ENCODE results near the gene GRAP. TPM values are rescaled to one million over a fixed set of nuclear protein-coding genes. Genes with fewer than 3 reads are reported as not detected.
"Not testable (repeated sequence)": the region's sequence is repeated elsewhere in the genome, so short reads cannot be mapped to it uniquely, and the experiment has no call there.

Gene GRAP
- total RNA-seq, 2 experiments from 2014 or later = 8.1 to 9.1 TPM

- H3K36me3 Mint-ChIP-seq (ENCODE audit: low read depth); intact Hi-C loops (cut with micrococcal nuclease); H3K4me3 Mint-ChIP-seq; H3K9me3 Mint-ChIP-seq; H3K27me3 Mint-ChIP-seq (ENCODE audit: low read depth); DNase-seq; H3K27ac Mint-ChIP-seq: not testable (repeated sequence)
- CTCF ChIA-PET = interaction anchor here (6.7 kb wide), 1 partner anchor 61 kb away, joined by 32 read pairs; no protein-coding TSS in a partner anchor
- peaks cover 23% of the 10 kb centered on the region for H3K4me1 Mint-ChIP-seq (ENCODE audit: low read depth)
Measured at GRCh38 chr17:19021011-19021621, 25.6 kb downstream of the GRAP start.

- intact Hi-C loops (cut with micrococcal nuclease) = no loop called here
- Mint-ChIP-seq H3K36me3 (ENCODE audit: low read depth) (peaks cover 10% of the 10 kb centered on the region), H3K4me3 (no peak overlapping the region), H3K9me3 (no peaks in the 10 kb centered on the region), H3K27me3 (ENCODE audit: low read depth) (no peaks in the 10 kb centered on the region), H3K27ac (peak overlapping the region; percentile 39), H3K4me1 (ENCODE audit: low read depth) (peaks cover 23% of the 10 kb centered on the region)
- no peak for DNase-seq
- CTCF ChIA-PET = interaction anchor here (6.7 kb wide), 1 partner anchor 60 kb away, joined by 32 read pairs; no protein-coding TSS in a partner anchor
Measured at GRCh38 chr17:19020016-19020415, 26.7 kb downstream of the GRAP start.

- Mint-ChIP-seq H3K4me1 (ENCODE audit: low read depth) (peaks cover 16% of the 10 kb centered on the region), H3K4me3 (no peak overlapping the region), H3K27ac (no peak overlapping the region), H3K27me3 (ENCODE audit: low read depth) (no peaks in the 10 kb centered on the region), H3K9me3 (no peaks in the 10 kb centered on the region), H3K36me3 (ENCODE audit: low read depth) (peaks cover 5% of the 10 kb centered on the region)
- DNase-seq = no peak
- intact Hi-C loops (cut with micrococcal nuclease) = no loop called here
- CTCF ChIA-PET = interaction anchor here (6.7 kb wide), 1 partner anchor 60 kb away, joined by 32 read pairs; no protein-coding TSS in a partner anchor
Measured at GRCh38 chr17:19019041-19019941, 27.5 kb downstream of the GRAP start.

- H3K9me3 Mint-ChIP-seq = no peaks in the 10 kb centered on the region
- no peak for DNase-seq
- no peak overlapping the region for H3K4me3 Mint-ChIP-seq
- H3K27me3 Mint-ChIP-seq (ENCODE audit: low read depth) = no peaks in the 10 kb centered on the region
- intact Hi-C loops (cut with micrococcal nuclease) = no loop called here
- H3K4me1 Mint-ChIP-seq (ENCODE audit: low read depth) = peaks cover 10% of the 10 kb centered on the region
- H3K27ac Mint-ChIP-seq = no peak overlapping the region
- CTCF ChIA-PET = interaction anchor here (6.7 kb wide), 1 partner anchor 59 kb away, joined by 32 read pairs; no protein-coding TSS in a partner anchor
- H3K36me3 Mint-ChIP-seq (ENCODE audit: low read depth) = peaks cover 3% of the 10 kb centered on the region
Measured at GRCh38 chr17:19018600-19018950, 28.2 kb downstream of the GRAP start.

GRCh38 chr17:19017804-19018599 is 28.8 kb downstream of the GRAP start:
- Mint-ChIP-seq H3K27ac (no peak overlapping the region), H3K36me3 (ENCODE audit: low read depth) (peaks cover 3% of the 10 kb centered on the region), H3K4me1 (ENCODE audit: low read depth) (peaks cover 10% of the 10 kb centered on the region), H3K4me3 (no peak overlapping the region), H3K27me3 (ENCODE audit: low read depth) (no peaks in the 10 kb centered on the region), H3K9me3 (no peaks in the 10 kb centered on the region)
- intact Hi-C loops (cut with micrococcal nuclease) = no loop called here
- DNase-seq = no peak
- CTCF ChIA-PET = interaction anchor here (0.6 to 6.7 kb wide), 2 partner anchors 11 to 58 kb away, joined by 3 to 32 read pairs; no protein-coding TSS in a partner anchor

GRCh38 chr17:19017401-19017800 is 29.4 kb downstream of the GRAP start:
- no peak for DNase-seq
- no peak overlapping the region for H3K27ac Mint-ChIP-seq
- CTCF ChIA-PET = interaction anchor here (0.6 kb wide), 1 partner anchor 11 kb away, joined by 3 read pairs; no protein-coding TSS in a partner anchor
- no peaks in the 10 kb centered on the region for H3K27me3 Mint-ChIP-seq (ENCODE audit: low read depth)
- peaks cover 10% of the 10 kb centered on the region for H3K4me1 Mint-ChIP-seq (ENCODE audit: low read depth)
- H3K4me3 Mint-ChIP-seq = no peak overlapping the region
- peaks cover 3% of the 10 kb centered on the region for H3K36me3 Mint-ChIP-seq (ENCODE audit: low read depth)
- H3K9me3 Mint-ChIP-seq = no peaks in the 10 kb centered on the region
- intact Hi-C loops (cut with micrococcal nuclease) = no loop called here

GRCh38 chr17:19016881-19017280 is 29.9 kb downstream of the GRAP start:
- peaks cover 10% of the 10 kb centered on the region for H3K4me1 Mint-ChIP-seq (ENCODE audit: low read depth)
- H3K4me3 Mint-ChIP-seq = no peak overlapping the region
- no peaks in the 10 kb centered on the region for H3K27me3 Mint-ChIP-seq (ENCODE audit: low read depth)
- CTCF ChIA-PET = interaction anchor here (0.6 to 1.0 kb wide), 2 partner anchors 56 to 60 kb away, joined by 3 to 5 read pairs; no protein-coding TSS in a partner anchor
- H3K9me3 Mint-ChIP-seq = no peaks in the 10 kb centered on the region
- intact Hi-C loops (cut with micrococcal nuclease) = no loop called here
- H3K27ac Mint-ChIP-seq = peak overlapping the region; percentile 27
- no peak for DNase-seq
- H3K36me3 Mint-ChIP-seq (ENCODE audit: low read depth) = peaks cover 3% of the 10 kb centered on the region

- H3K9me3 Mint-ChIP-seq = no peaks in the 10 kb centered on the region
- H3K27me3 Mint-ChIP-seq (ENCODE audit: low read depth) = no peaks in the 10 kb centered on the region
- CTCF ChIA-PET = interaction anchor here (0.6 to 1.0 kb wide), 2 partner anchors 55 to 60 kb away, joined by 3 to 5 read pairs; no protein-coding TSS in a partner anchor
- H3K27ac Mint-ChIP-seq = no peak overlapping the region
- H3K36me3 Mint-ChIP-seq (ENCODE audit: low read depth) = peaks cover 1% of the 10 kb centered on the region
- H3K4me1 Mint-ChIP-seq (ENCODE audit: low read depth) = peaks cover 10% of the 10 kb centered on the region
- no peak for DNase-seq
- no peak overlapping the region for H3K4me3 Mint-ChIP-seq
- intact Hi-C loops (cut with micrococcal nuclease) = no loop called here
Measured at GRCh38 chr17:19016297-19016696, 30.5 kb downstream of the GRAP start.

- H3K4me3 Mint-ChIP-seq = no peak overlapping the region
- CTCF ChIA-PET = interaction anchor here (0.6 kb wide), 1 partner anchor 131 kb away, joined by 3 read pairs; no protein-coding TSS in a partner anchor
- H3K9me3 Mint-ChIP-seq = no peaks in the 10 kb centered on the region
- no peaks in the 10 kb centered on the region for H3K36me3 Mint-ChIP-seq (ENCODE audit: low read depth)
- H3K4me1 Mint-ChIP-seq (ENCODE audit: low read depth) = peaks cover 10% of the 10 kb centered on the region
- intact Hi-C loops (cut with micrococcal nuclease) = no loop called here
- no peaks in the 10 kb centered on the region for H3K27me3 Mint-ChIP-seq (ENCODE audit: low read depth)
- DNase-seq = no peak
- H3K27ac Mint-ChIP-seq = no peak overlapping the region
Measured at GRCh38 chr17:19015428-19015827, 31.3 kb downstream of the GRAP start.

GRCh38 chr17:19014628-19015215 is 32.0 kb downstream of the GRAP start:
- Mint-ChIP-seq H3K27ac (no peak overlapping the region), H3K4me1 (ENCODE audit: low read depth) (peaks cover 10% of the 10 kb centered on the region), H3K36me3 (ENCODE audit: low read depth) (no peaks in the 10 kb centered on the region), H3K9me3 (no peaks in the 10 kb centered on the region), H3K4me3 (no peak overlapping the region), H3K27me3 (ENCODE audit: low read depth) (no peaks in the 10 kb centered on the region)
- intact Hi-C loops (cut with micrococcal nuclease) = no loop called here
- CTCF ChIA-PET = no interaction called here
- no peak for DNase-seq

- Mint-ChIP-seq H3K9me3 (no peaks in the 10 kb centered on the region), H3K4me3 (no peak overlapping the region), H3K4me1 (ENCODE audit: low read depth) (peaks cover 8% of the 10 kb centered on the region), H3K36me3 (ENCODE audit: low read depth) (no peaks in the 10 kb centered on the region), H3K27me3 (ENCODE audit: low read depth) (no peaks in the 10 kb centered on the region), H3K27ac (no peak overlapping the region)
- DNase-seq = no peak
- CTCF ChIA-PET = no interaction called here
- intact Hi-C loops (cut with micrococcal nuclease) = no loop called here
Measured at GRCh38 chr17:19013806-19014627, 32.7 kb downstream of the GRAP start.
